K562 (cell line): ENCODE data around the gene CUX1. TPM values are rescaled to one million over a fixed set of nuclear protein-coding genes. Genes with fewer than 3 reads are reported as not detected.

Experiments used
- ATAC-seq: fragments of 200-7000 bp; cut with Tn5 transposase; 3 replicates; pipeline ENCODE4 v1.9.1; 2020; ENCODE audit warnings: moderate library complexity
- BruUV-seq: library from RNA; stranded (reverse); fragments of 400-500 nt; replicated peaks from 2 replicates; lab custom pipeline; 2021; lab: Mats Ljungman, UMichigan
- CTCF ChIA-PET: fragments of 300-600 bp; formaldehyde crosslinking; extraction: SDS; loops from one replicate; lab custom pipeline; 2021; ENCODE audit warnings: low intra/inter-chr PET ratio; lab: Yijun Ruan, JAX
- POLR2A ChIA-PET: fragments of 300-600, 350-650 bp; sonication (Branson Sonifier 250); formaldehyde crosslinking; extraction: SDS; loops from one replicate; lab custom pipeline; 2021; ENCODE audit warnings: antibody characterized with exemption, inconsistent platforms; lab: Yijun Ruan, JAX
- DNase-seq, 4 experiments: peaks; one replicate each; pipeline versions ENCODE4 v3.0.0 to v3.0.0-alpha.2; 2011 to 2018; ENCODE audit warnings: low spot score in 3 of 4, mixed read lengths in 3 of 4; ENCODE audit errors: extremely low read depth in 1 of 4
- FAIRE-seq: peaks from 2 replicates; lab custom pipeline; 2011; peaks lifted over from hg19 to GRCh38; lab: Jason Lieb, UNC
- H2AFZ ChIP-seq: 2 replicates; pipeline ENCODE4 v1.6.0; 2011; ENCODE audit warnings: low read depth, low read length, control low read depth, inconsistent platforms
- H3K27ac ChIP-seq: fragments of 200-600 bp; 3 replicates; pipeline ENCODE4 v1.8.0; 2011; ENCODE audit warnings: low read depth, mild to moderate bottlenecking, control low read depth, inconsistent platforms, low read length, moderate library complexity, mixed read lengths; ENCODE audit errors: extremely low read depth
- H3K27me3 ChIP-seq, 2 experiments: fragments of 300-600 bp in 1 of 2; 2 replicates in 1 of 2; 3 replicates in 1 of 2; pipeline versions ENCODE4 v1.6.0 to v1.8.0; 2011; ENCODE audit warnings: inconsistent platforms in 2 of 2, low read length in 2 of 2, mild to moderate bottlenecking in 1 of 2, mixed read lengths in 1 of 2, moderate library complexity in 1 of 2; ENCODE audit not compliant: control insufficient read depth in 2 of 2, insufficient read depth in 2 of 2
- H3K36me3 ChIP-seq: fragments of 300-600 bp; 3 replicates; pipeline ENCODE4 v1.8.0; 2011; ENCODE audit warnings: mild to moderate bottlenecking, low read length, inconsistent platforms; ENCODE audit not compliant: control insufficient read depth, insufficient read depth
- H3K4me1 ChIP-seq, 2 experiments: fragments of 200-600 bp in 1 of 2; replicated peaks in 1 of 2; 2 replicates in 1 of 2; 3 replicates in 1 of 2; pipeline versions ENCODE4 v1.5.1 to v1.8.0; 2011; ENCODE audit warnings: inconsistent platforms in 2 of 2, low read length in 2 of 2, mild to moderate bottlenecking in 1 of 2, mixed read lengths in 1 of 2, moderate library complexity in 1 of 2; ENCODE audit not compliant: control insufficient read depth in 2 of 2, insufficient read depth in 2 of 2
- H3K4me2 ChIP-seq: 2 replicates; pipeline ENCODE4 v1.6.1; 2011; ENCODE audit warnings: low read length, control low read depth, inconsistent platforms, mixed read lengths; ENCODE audit not compliant: insufficient read depth
- H3K4me3 ChIP-seq: fragments of 200-600 bp; sonication (generic), shearing (Covaris generic); 2 replicates; pipeline ENCODE4 v1.5.1; 2016; ENCODE audit warnings: control low read depth, inconsistent platforms
- H3K79me2 ChIP-seq: fragments of 200-600 bp; 3 replicates; pipeline ENCODE4 v1.8.0; 2011; ENCODE audit warnings: low read length, inconsistent platforms; ENCODE audit not compliant: control insufficient read depth, insufficient read depth
- H3K9ac ChIP-seq, 2 experiments: 2 replicates each; pipeline versions ENCODE4 v1.6.0 to v1.6.1; 2011; ENCODE audit warnings: low read depth in 2 of 2, low read length in 2 of 2, control low read depth in 1 of 2, inconsistent platforms in 1 of 2, mild to moderate bottlenecking in 1 of 2, mixed read lengths in 1 of 2; ENCODE audit not compliant: insufficient read depth in 1 of 2
- H3K9me1 ChIP-seq: one replicate; pipeline ENCODE4 v1.6.0; 2011; ENCODE audit warnings: inconsistent platforms, mild to moderate bottlenecking, low read length, moderate library complexity; ENCODE audit not compliant: control insufficient read depth, insufficient read depth
- H3K9me3 ChIP-seq: replicated peaks from 2 replicates; pipeline ENCODE4 v1.5.1; 2011; ENCODE audit warnings: low read depth, low read length, inconsistent platforms; ENCODE audit not compliant: control insufficient read depth, insufficient read depth
- H4K20me1 ChIP-seq: replicated peaks from 2 replicates; pipeline ENCODE4 v1.6.1; 2011; ENCODE audit warnings: low read length, inconsistent platforms, mixed read lengths; ENCODE audit not compliant: control insufficient read depth, insufficient read depth
- EGR1 ChIP-seq: fragments of 450-650 bp; conservative IDR thresholded peaks from 2 replicates; pipeline ENCODE4 v1.6.1; 2017; ENCODE audit warnings: mild to moderate bottlenecking
- MCM2 ChIP-seq: fragments of 450-650 bp; IDR thresholded peaks from 2 replicates; pipeline ENCODE4 v1.6.1; 2017; ENCODE audit warnings: low read depth, mild to moderate bottlenecking
- MTA2 ChIP-seq: fragments of 450-650 bp; IDR thresholded peaks from 2 replicates; pipeline ENCODE4 v1.6.1; 2016; ENCODE audit warnings: low read depth
- TFAP4 ChIP-seq: sonication (generic); formaldehyde crosslinking; IDR thresholded peaks from 2 replicates; pipeline ENCODE4 v1.8.0; 2022; ENCODE audit warnings: missing genetic modification reagents, mild to moderate bottlenecking, moderate library complexity, borderline replicate concordance
- VEZF1 ChIP-seq: fragments of 200-800 bp; sonication (Bioruptor generic); IDR thresholded peaks from 2 replicates; pipeline ENCODE4 v1.6.1; 2017; ENCODE audit warnings: missing genetic modification characterization, missing compliant biosample characterization
- ZNF133 ChIP-seq: fragments of 250-450 bp; sonication (Bioruptor Pico); IDR thresholded peaks from 2 replicates; pipeline ENCODE4 v1.4.0; 2020; ENCODE audit warnings: mild to moderate bottlenecking
- ZNF384 ChIP-seq: IDR thresholded peaks from 2 replicates; pipeline ENCODE4 v1.6.1; 2012; ENCODE audit warnings: low read depth, low read length, improper control_type of control experiment
- WGBS: fragments of 100-300 bp; shearing (Covaris generic); methylation state at CpG from one replicate; pipeline ENCODE4 v1.1.6; 2016; ENCODE audit warnings: low coverage, mixed read lengths; ENCODE audit not compliant: insufficient coverage; ENCODE audit errors: missing lambda C conversion rate; 5-methylcytosine and 5-hydroxymethylcytosine counted together
- in situ Hi-C: fragments of 300-500 bp; cut with MboI; formaldehyde crosslinking; loops from 4 replicates; pipeline ENCODE4 v1.15.0; 2018; ENCODE audit warnings: inconsistent platforms, mixed read lengths
- intact Hi-C: fragments of 100-400 bp; cut with micrococcal nuclease; formaldehyde crosslinking; loops from 2 replicates; pipeline ENCODE4 v1.14.2; 2022
- polyA plus RNA-seq, 8 experiments: library from polyadenylated mRNA; depleted of rRNA in 4 of 8; stranded (reverse) in 5 of 8; unstranded in 3 of 8; fragments of >200 nt; fragmentation: Nextera tagmentation in 2 of 8; fragmentation: Illumina TruSeq in 1 of 8; extraction: Ambion mirVana in 2 of 8; extraction: Trizol in 1 of 8; gene quantifications; 2 replicates each; pipeline versions ENCODE4 v1.2.1 to v1.2.3, GENCODE V29; 2011 to 2014; ENCODE audit warnings: inconsistent platforms in 1 of 8, missing spikeins in 1 of 8
- total RNA-seq, 7 experiments: library from RNA; depleted of rRNA in 6 of 7; stranded (reverse); fragments of >200 nt in 6 of 7; fragmentation: Illumina TruSeq in 2 of 7; extraction: Trizol in 2 of 7; gene quantifications; 2 replicates each; pipeline versions ENCODE4 v1.2.1 to v1.2.3, GENCODE V29; 2011 to 2021; ENCODE audit warnings: low replicate concordance in 1 of 7
- TF ChIP-seq, protein P1 (sequence below), 3 experiments: fragments of 200-800 bp in 1 of 3; sonication (Bioruptor generic) in 1 of 3; sonication (generic) in 1 of 3; formaldehyde crosslinking in 1 of 3; IDR thresholded peaks; 2 replicates each; pipeline versions ENCODE4 v1.6.1 to v1.8.0; 2016 to 2022; ENCODE audit warnings: mild to moderate bottlenecking in 2 of 3, missing compliant biosample characterization in 2 of 3, missing genetic modification characterization in 2 of 3, missing genetic modification reagents in 1 of 3
- TF ChIP-seq, protein P2 (sequence below): conservative IDR thresholded peaks from 2 replicates; pipeline ENCODE4 v1.6.1; 2011; ENCODE audit warnings: low read depth, mild to moderate bottlenecking, low read length; ENCODE audit not compliant: control insufficient read depth

CUX1 gene
- total and polyA plus RNA-seq, 9 of the 15 experiments (the other 6 are each of a cell fraction or from before 2014, with no cell fraction given), result 3.6 to 55.3 (median 25.2) TPM

- intact Hi-C loops (no loop called here), in situ Hi-C loops (no loop called here)
- H3K27me3 ChIP-seq, result peaks cover 36 to 74% of the 10 kb centered on the region in 2 experiments; a peak in 4 of 5 replicates
- no TSS peak for BruUV-seq
- peaks cover 31% of the 10 kb centered on the region for H4K20me1 ChIP-seq
- peak; percentile 74 for ATAC-seq
- CTCF ChIA-PET, result no interaction called here
- H3K4me2 ChIP-seq, result no peak overlapping the region
- H3K9me1 ChIP-seq, result no peaks in the 10 kb centered on the region
- no peak overlapping the region for H3K4me3 ChIP-seq
- no peak overlapping the region for H2AFZ ChIP-seq
- H3K4me1 ChIP-seq, result peaks cover 0 to 12% of the 10 kb centered on the region in 2 experiments; a peak in 2 of 5 replicates
- TF ChIP-seq, protein P1, sequence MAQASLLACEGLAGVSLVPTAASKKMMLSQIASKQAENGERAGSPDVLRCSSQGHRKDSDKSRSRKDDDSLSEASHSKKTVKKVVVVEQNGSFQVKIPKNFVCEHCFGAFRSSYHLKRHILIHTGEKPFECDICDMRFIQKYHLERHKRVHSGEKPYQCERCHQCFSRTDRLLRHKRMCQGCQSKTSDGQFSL (CRISPR knock-in tag; IDR thresholded peaks at IDR 0.05), result peak; percentile 83
- TF ChIP-seq, protein P1 (tag; IDR thresholded peaks at IDR 0.05), result no peak
- TF ChIP-seq EGR1, result peak; percentile 29; the same call in 1 of the 2 replicates
- no peak for TF ChIP-seq MTA2
- TF ChIP-seq VEZF1, result peak; percentile 29; the same call in 1 of the 2 replicates
- TF ChIP-seq, protein P2, sequence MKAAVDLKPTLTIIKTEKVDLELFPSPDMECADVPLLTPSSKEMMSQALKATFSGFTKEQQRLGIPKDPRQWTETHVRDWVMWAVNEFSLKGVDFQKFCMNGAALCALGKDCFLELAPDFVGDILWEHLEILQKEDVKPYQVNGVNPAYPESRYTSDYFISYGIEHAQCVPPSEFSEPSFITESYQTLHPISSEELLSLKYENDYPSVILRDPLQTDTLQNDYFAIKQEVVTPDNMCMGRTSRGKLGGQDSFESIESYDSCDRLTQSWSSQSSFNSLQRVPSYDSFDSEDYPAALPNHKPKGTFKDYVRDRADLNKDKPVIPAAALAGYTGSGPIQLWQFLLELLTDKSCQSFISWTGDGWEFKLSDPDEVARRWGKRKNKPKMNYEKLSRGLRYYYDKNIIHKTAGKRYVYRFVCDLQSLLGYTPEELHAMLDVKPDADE, result 0 out of 2 replicates have a peak, but pooled peaks have one; percentile 28
- TF ChIP-seq ZNF384, result peak; percentile 32; the same call in 1 of the 2 replicates
- TF ChIP-seq ZNF133 (CRISPR knock-in tag), result no peak
- TF ChIP-seq TFAP4 (CRISPR knock-in tag), result peak; percentile 65; the same call in 1 of the 2 replicates
- no peak for TF ChIP-seq MCM2
- no peaks in the 10 kb centered on the region for H3K9me3 ChIP-seq
- H3K27ac ChIP-seq, result no peak overlapping the region
- peak; percentile 40 to 93 (median 89) for DNase-seq
- WGBS, result 7% methylated on average over 19 of the region's 36 CpGs
- H3K9ac ChIP-seq, result no peak overlapping the region
- no peaks in the 10 kb centered on the region for H3K36me3 ChIP-seq
- POLR2A ChIA-PET, result interaction anchor here (0.5 to 1.9 kb wide), 4 partner anchors 9 to 730 kb away, joined by 3 to 7 read pairs (median 4); no protein-coding TSS in a partner anchor
- no peak for FAIRE-seq
- no peaks in the 10 kb centered on the region for H3K79me2 ChIP-seq
Observed at GRCh38 chr7:102292813-102293798, 475.7 kb downstream of the CUX1 start.
